AG20443 (cell line): Measurements from ENCODE around the gene MPND.

Source experiments
- DNase-seq: peaks from one replicate; pipeline ENCODE4 v3.0.0; 2012; ENCODE audit warnings: low spot score, mixed read lengths

MPND gene

DNA sequence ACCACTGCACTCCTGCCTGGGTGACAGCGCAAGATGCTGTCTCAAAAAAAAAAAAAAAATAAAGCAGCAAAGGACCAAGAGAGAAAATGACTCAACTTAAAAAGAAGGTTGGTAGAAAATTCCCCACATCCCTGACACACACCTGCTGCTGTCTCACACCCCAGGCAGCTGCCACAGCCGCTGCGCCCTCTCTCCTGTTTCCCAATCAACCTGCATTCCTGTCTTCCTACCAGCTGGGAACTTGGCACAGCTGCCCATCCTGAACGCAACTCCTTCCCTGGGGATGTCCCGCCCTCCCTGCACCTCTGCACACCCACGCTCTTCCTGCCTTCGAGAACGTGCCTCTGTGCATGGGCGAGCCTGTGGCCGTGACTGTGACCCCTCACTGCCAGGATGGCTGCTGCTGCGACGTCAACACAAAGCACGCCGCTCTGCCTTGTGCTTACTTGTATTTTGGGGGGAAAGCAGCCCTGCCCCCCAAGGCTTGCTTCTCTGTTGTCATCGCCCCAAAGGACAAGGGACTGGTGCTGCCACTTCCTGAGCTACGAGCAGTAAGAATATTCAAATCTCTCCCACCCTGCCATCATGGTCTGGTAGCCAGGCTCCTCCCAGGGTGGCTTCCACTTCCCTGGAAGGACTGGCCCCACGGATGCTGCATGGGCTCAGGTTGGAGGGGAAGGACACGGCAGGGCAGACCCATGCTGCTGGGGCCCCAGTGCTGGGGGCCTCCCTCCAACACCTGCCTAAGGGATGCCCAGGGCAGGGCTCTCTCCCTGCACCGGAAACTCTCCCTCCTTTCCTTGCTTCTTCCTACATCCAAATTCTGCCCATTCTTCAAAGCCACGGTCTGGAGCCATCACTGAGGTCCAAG, 36.3 kb downstream of the MPND start:
- no peak for DNase-seq

- no peak for DNase-seq
Measured at GRCh38 chr19:4380254-4380727, 36.9 kb downstream of the MPND start.

GRCh38 chr19:4385291-4386040, 42.1 kb downstream of the MPND start:
- no peak for DNase-seq

DNA sequence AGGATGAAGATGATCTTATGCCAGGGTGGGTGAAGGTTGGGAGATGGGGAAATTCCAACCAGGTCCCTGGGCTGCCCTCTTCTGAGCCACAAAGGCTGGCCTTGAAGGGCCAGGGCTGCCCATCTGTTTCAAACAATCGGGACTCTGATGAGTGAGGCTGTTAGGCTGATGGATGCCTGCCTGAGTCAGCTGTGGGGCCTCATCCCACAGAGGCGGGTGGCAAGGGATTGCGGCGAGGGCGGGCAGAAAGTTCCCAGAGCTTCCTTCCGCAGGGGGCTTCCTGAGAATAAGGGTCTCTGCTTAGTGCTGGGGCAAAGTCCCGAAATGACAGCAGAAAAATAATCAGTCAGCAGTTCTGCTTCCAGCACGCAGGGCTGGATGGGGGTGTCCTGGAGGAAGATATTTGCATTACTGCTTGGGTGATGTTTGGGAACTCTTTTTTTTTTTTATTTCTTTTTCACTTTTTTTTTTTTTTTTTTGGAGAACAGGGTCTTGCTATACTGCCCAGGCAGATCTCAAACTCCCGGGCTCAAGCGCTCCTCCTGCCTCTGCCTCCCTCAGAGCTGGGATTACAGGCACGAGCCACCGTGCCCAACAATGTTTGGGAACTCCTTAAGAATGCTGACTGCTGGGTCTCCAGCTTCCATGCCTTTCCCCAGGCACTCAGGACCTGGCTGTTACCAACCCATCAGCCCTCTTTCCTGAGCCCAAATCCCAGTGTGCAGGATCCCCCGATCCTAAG, 42.9 kb downstream of the MPND start:
- DNase-seq, result no peak

DNA sequence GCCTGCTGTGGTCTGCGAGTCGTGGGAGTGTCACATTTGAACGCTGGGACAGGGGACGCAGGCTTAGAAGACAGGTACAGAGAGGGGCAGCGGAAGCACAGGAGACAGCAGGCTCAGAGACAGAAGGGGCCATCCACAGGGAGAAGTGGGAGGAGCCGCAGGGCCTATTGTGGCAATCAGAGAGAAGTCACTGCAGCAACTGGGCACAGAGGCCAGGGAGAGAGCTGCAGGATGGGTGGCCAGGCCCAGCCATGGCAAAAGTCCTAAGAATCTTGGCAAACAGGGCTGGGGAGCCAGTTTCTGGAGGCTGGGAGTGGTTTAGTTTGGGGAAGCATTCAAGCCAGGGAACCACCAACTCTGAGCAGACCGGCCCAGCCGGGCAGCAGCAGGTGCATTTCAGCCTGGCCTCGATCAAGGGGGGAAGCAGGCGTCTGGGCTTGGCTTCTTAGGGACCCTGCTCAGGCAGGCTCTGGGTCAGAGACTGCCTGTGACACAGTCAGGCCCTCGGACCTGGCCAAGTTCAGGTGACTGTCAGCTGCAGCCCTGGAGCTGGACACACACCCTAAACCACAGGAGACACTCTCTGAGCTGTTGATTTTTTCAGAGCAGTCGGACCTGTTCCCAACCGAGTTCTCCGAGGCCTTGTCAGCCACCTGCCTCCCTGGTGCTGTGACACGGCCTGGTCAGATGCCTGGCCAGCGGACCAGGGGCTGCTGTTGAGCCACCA, 45.1 kb downstream of the MPND start:
- DNase-seq, result no peak

GRCh38 chr19:4389064-4389375, 45.7 kb downstream of the MPND start:
- no peak for DNase-seq

DNA sequence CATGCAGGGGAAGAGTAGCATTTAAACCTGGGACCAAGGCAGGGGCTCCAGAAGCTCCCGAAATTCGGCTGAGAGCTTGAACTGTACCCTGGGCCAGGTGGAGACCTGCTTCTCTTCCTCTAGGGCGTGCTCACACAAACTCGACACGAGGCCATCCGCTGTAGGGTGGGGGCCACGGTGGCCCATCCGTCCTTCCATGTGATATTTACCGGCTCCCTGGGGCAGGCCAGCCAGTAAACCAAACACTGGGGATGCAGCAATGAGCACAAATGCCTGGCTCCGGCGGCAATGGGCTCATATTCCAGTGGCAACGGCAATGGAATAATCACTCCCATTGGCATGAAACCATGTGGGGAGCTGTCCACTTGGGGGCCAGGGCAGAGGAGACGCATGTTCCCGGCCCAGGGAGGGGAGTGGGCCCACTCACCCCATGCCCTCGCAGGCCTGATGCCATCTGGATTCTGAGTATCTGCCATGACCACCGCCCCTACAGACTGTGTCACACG, 46.2 kb downstream of the MPND start:
- no peak for DNase-seq

DNA sequence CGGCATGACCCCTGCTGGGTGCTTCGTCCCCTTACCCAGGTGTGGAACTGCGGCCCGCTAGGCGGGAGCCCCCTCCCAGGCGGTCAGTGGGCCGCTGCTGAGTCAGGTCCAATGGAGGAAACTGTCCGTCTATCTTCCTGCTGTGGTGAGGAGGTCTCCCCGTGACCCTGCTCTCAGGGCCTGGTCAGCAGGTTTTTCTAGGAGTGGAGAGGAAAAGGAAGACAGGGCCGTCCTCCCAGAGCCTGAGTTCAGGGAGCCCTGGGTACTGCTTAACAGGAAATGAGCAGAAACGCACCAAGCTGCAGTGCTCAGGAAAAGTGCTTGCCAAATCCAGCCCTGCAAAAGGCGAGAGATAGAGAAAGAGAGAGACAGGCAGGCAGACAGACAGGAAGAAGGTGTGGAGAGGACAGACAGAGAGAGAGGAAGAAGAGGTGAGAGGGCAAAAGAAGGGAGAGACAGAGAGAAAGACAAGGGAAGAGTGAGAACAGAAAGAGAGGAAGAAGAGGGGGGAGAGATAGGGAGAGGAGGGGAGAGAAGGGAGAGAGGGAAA, 46.7 kb downstream of the MPND start:
- no peak for DNase-seq

DNA sequence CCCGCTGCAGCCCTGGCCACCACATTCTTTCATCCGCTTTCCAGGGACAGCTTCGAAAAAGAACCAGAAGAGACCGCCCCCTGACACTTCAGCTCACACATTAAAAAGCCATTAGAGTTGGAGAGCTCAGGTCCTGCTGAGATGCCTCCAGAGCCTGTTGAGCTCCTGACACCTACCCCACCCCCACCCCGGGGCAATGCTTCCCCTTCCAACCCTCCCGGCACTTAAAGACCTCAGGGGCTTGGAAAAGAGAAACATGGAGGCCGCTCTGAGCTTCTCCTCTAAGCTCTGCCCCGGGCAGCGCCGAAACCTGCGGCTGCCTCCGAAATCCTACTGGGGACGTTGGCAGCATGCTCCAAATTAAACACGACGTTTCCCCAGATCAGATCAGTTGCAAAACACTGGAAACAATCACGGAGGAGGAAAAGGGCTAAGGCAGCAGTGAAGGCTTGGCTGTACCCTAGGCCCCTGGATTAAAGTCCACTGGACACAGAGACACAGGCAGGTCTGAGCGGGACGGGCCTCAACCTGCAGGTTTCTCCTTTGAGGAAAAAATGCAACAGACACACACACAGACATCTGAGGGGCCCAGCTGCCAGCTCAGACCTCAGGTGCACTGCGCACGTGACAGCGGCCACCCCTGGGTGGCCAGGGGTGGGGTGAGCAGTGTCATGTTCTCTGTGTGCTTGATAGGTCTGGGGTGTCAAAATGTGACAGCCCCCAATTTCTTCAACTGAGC, 47.4 kb downstream of the MPND start:
- no peak for DNase-seq

DNA sequence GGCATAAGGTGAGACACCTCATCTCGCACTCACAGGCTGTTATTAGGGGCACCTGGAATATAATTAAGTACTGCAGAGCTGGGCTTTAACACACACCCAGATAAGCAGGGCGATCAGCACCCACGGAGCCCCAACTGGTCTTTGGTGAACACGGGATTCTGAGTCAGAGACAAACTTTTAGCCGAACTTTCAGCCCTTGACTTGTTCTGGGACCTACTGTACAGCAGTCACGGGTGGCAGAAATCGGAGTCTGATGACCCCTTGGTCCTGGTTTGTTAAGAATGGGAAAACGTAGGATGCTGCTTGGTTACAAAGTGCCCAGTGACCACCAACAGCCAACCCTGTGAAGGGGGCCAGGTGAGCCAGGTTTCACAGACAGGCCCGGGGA, 47.9 kb downstream of the MPND start:
- DNase-seq, result no peak

GRCh38 chr19:4391701-4392483, 48.5 kb downstream of the MPND start:
- DNase-seq, result peak; percentile 56

DNA sequence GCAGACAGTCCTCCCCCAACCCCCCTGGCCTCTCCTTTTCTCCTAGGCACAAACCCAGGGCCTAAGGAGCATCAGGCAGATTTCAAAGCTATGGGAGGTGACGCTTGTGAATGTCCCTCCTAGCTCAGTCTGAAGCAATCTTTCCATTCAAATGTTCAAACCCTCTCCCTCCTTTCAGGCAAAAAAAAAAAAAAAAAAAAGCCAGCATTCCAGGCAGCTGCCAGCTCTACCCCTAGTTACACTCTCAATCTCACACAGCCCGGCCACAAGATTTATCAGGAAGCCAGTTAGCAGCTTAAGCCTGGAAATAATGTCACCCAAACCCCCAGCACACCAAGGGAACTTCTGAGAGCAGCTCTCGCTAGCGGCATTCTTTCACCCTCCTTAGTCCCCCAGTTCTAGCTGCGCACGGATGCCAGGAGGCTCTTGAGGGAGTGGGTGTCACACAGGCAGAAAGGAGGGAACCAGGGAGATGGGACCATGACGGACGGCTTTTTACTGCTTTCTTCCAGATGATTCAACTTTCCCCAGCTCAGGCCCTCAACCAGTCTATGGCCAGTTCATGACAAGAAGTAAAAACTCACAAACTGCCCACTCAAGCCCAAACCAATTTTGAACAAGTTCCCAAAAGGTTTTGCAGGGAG, 50.7 kb downstream of the MPND start:
- peak; percentile 73 for DNase-seq

DNA sequence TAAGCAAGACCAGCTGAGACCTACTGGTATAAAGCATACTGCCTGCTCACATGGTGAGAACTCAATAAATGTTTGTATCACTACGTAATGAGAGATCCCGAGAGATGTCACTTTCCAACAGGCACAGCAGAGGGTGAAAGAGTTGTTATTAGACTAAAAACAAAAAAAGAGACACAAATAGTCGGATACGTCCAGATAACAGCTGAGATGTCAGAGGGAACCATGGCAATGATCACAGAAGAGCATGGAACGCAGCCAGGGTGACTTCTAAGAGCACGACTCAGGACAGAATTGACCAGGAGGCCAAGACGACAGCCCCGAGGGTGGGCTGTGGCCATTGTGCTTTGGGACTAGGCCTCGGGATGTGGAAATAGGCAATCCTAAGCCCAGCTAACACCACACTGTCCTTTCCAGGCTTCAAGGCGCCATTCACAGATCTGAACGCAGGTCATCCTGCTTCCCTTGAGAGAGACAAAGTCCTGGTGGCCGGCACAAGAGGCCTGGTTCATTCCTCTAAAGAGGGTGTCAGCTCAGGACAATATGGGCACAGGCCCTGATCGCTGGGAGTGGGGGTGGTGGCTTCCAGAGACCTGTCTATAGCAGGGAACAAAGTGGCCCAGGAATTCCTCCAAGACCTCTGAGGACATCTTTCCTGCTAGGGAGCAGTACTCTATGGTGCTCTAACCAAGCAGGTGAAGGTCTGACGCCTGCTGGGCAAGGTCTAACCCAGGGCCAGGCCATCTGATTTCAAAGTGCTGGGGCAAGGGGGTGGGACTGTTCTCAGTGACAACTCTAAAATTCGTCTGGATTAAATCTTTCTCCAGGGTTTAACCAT, 53.8 kb downstream of the MPND start:
- no peak for DNase-seq

GRCh38 chr19:4399812-4400134, 56.4 kb downstream of the MPND start:
- DNase-seq, result no peak

- DNase-seq, result peak; percentile 94
Measured at GRCh38 chr19:4400135-4400936, 57.0 kb downstream of the MPND start, which contains the start of gene SH3GL1. TSS of gene SH3GL1 (minus strand) at chr19:4400547. CDS start at chr19:4400368, 179 bp downstream.

DNA sequence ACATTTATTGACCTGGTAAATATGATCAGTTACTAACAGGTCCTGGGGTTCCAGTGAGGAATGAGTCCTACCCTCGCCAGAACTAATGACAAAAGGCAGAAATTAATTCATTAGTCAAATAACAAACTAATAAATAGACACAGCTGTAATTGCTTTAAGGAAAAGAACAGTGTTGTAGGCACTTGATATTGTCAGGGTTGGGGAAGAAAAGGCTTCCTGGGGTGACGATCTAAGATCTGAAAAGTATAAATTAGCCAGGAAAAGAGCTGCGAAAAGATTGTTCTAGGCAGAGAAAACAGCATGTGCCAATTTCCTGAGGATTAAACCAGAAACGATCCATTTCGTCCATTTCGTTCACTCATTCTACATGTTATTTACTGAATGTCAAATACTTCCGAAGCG, 58.4 kb downstream of the MPND start:
- no peak for DNase-seq

- peak; percentile 99 for DNase-seq
Measured at GRCh38 chr19:4402171-4403004, 59.0 kb downstream of the MPND start, which contains the start of gene CHAF1A. TSS of gene CHAF1A (plus strand) at chr19:4402640. CDS start at chr19:4402763, 123 bp downstream.
